GM12878 (cell line): ENCODE results near the gene FOXF1. TPM values are rescaled to one million over a fixed set of nuclear protein-coding genes. Genes with fewer than 3 reads are reported as not detected.

Experiments used
- ATAC-seq: fragments of 200-7000 bp; cut with Tn5 transposase; 3 replicates; pipeline ENCODE4 v1.9.1; 2020; ENCODE audit warnings: mild to moderate bottlenecking, moderate library complexity
- BruUV-seq: library from RNA; stranded (reverse); fragments of 400-500 nt; replicated peaks from 2 replicates; lab custom pipeline; 2021; lab: Mats Ljungman, UMichigan
- CTCF ChIA-PET: fragments of 300-600 bp; sonication (Branson Sonifier 250); formaldehyde crosslinking; extraction: SDS; loops from one replicate; lab custom pipeline; 2021; ENCODE audit warnings: inconsistent platforms; lab: Yijun Ruan, JAX
- POLR2A ChIA-PET: fragments of 350-600 bp; formaldehyde crosslinking; extraction: SDS; loops from one replicate; lab custom pipeline; 2021; ENCODE audit warnings: inconsistent platforms; lab: Charles Lee
- RAD21 ChIA-PET: fragments of 300-600 bp; sonication (Branson Sonifier 250); formaldehyde crosslinking; loops from one replicate; lab custom pipeline; 2023; ENCODE audit warnings: antibody characterized with exemption; ENCODE audit not compliant: unreplicated experiment; lab: Charles Lee
- SMC1A ChIA-PET: fragments of 300-600 bp; sonication (Branson Sonifier 250); formaldehyde crosslinking; loops from one replicate; lab custom pipeline; 2023; ENCODE audit not compliant: unreplicated experiment, uncharacterized antibody; lab: Charles Lee
- DNase-seq: peaks from one replicate; pipeline ENCODE4 v3.0.0-alpha.2; 2011; ENCODE audit warnings: low read depth, low spot score
- FAIRE-seq: peaks from 3 replicates; lab custom pipeline; 2011; peaks lifted over from hg19 to GRCh38; lab: Jason Lieb, UNC
- H2AFZ ChIP-seq: 2 replicates; pipeline ENCODE4 v1.6.0; 2011; ENCODE audit warnings: low read depth, low read length, control low read depth; ENCODE audit not compliant: control insufficient read depth
- H3K27ac ChIP-seq: 2 replicates; pipeline ENCODE4 v1.5.1; 2011; ENCODE audit warnings: control low read depth; ENCODE audit not compliant: control insufficient read depth, insufficient read depth
- H3K27me3 ChIP-seq, 2 experiments: replicated peaks in 1 of 2; 2 replicates each; pipeline versions ENCODE4 v1.6.0 to v1.6.1; 2011; ENCODE audit warnings: low read length in 1 of 2; ENCODE audit not compliant: control insufficient read depth in 2 of 2, insufficient read depth in 2 of 2
- H3K36me3 ChIP-seq, 2 experiments: 2 replicates each; pipeline ENCODE4 v1.5.1; 2011; ENCODE audit warnings: low read length in 1 of 2; ENCODE audit not compliant: control insufficient read depth in 2 of 2, insufficient read depth in 2 of 2
- H3K4me1 ChIP-seq: 2 replicates; pipeline ENCODE4 v1.6.1; 2011; ENCODE audit warnings: mild to moderate bottlenecking, low read length, moderate library complexity, mixed read lengths; ENCODE audit not compliant: control insufficient read depth, insufficient read depth
- H3K4me2 ChIP-seq: 2 replicates; pipeline ENCODE4 v1.6.0; 2011; ENCODE audit warnings: control low read depth; ENCODE audit not compliant: control insufficient read depth, insufficient read depth
- H3K4me3 ChIP-seq: fragments of 200-600 bp; sonication (generic); 2 replicates; pipeline ENCODE4 v1.5.1; 2016
- H3K79me2 ChIP-seq: 2 replicates; pipeline ENCODE4 v1.6.0; 2011; ENCODE audit warnings: low read length; ENCODE audit not compliant: control insufficient read depth, insufficient read depth
- H3K9ac ChIP-seq: 2 replicates; pipeline ENCODE4 v1.8.0; 2011; ENCODE audit warnings: low read length, control low read depth, mixed read lengths; ENCODE audit not compliant: control insufficient read depth, insufficient read depth
- H3K9me3 ChIP-seq: replicated peaks from 3 replicates; pipeline ENCODE4 v1.5.1; 2011; ENCODE audit warnings: mild to moderate bottlenecking, low read length; ENCODE audit not compliant: control insufficient read depth, insufficient read depth
- H4K20me1 ChIP-seq: 2 replicates; pipeline ENCODE4 v1.6.0; 2011; ENCODE audit not compliant: control insufficient read depth, insufficient read depth
- ASH2L ChIP-seq: fragments of 300-600, 200-600 bp; sonication (generic); IDR thresholded peaks from 2 replicates; pipeline ENCODE4 v1.6.1; 2017; ENCODE audit warnings: low read depth, mild to moderate bottlenecking, borderline replicate concordance
- BHLHE40 ChIP-seq, 2 experiments: fragments of 450-650 bp in 1 of 2; IDR thresholded peaks; 2 replicates each; pipeline ENCODE4 v1.6.1; 2011 to 2017; ENCODE audit warnings: low read depth in 2 of 2, borderline replicate concordance in 1 of 2, improper control_type of control experiment in 1 of 2, low read length in 1 of 2, mild to moderate bottlenecking in 1 of 2
- CREM ChIP-seq: IDR thresholded peaks from 2 replicates; pipeline ENCODE4 v1.6.1; 2014; ENCODE audit warnings: antibody characterized with exemption, low read depth
- GATAD2B ChIP-seq: fragments of 450-650 bp; conservative IDR thresholded peaks from 2 replicates; pipeline ENCODE4 v1.6.1; 2017; ENCODE audit warnings: low read depth, mild to moderate bottlenecking, moderate library complexity
- JUND ChIP-seq: IDR thresholded peaks from 2 replicates; pipeline ENCODE4 v1.6.1; 2012; ENCODE audit warnings: low read depth, mild to moderate bottlenecking, low read length, improper control_type of control experiment, moderate library complexity
- MTA2 ChIP-seq: fragments of 450-650 bp; IDR thresholded peaks from 2 replicates; pipeline ENCODE4 v1.6.1; 2016; ENCODE audit warnings: low read depth, mild to moderate bottlenecking, moderate library complexity
- RAD21 ChIP-seq: IDR thresholded peaks from 2 replicates; pipeline ENCODE4 v1.6.1; 2011; ENCODE audit warnings: mild to moderate bottlenecking, low read depth, low read length, moderate library complexity; ENCODE audit not compliant: insufficient read depth
- SIX5 ChIP-seq: IDR thresholded peaks from 2 replicates; pipeline ENCODE4 v1.6.1; 2011; ENCODE audit warnings: mild to moderate bottlenecking, low read depth, low read length, moderate library complexity; ENCODE audit not compliant: severe bottlenecking
- TCF3 ChIP-seq: IDR thresholded peaks from 2 replicates; pipeline ENCODE4 v1.6.1; 2012; ENCODE audit warnings: low read depth, mild to moderate bottlenecking, low read length, borderline replicate concordance; ENCODE audit not compliant: insufficient read depth
- ZNF24 ChIP-seq: fragments of 450-650 bp; IDR thresholded peaks from 2 replicates; pipeline ENCODE4 v1.6.1; 2017; ENCODE audit warnings: antibody characterized with exemption, mild to moderate bottlenecking
- WGBS: methylation state at CpG from one replicate; pipeline ENCODE4 v1.1.6; 2016; ENCODE audit warnings: low lambda C conversion rate; ENCODE audit not compliant: insufficient replicate concordance, insufficient coverage; ENCODE audit errors: missing lambda C conversion rate; 5-methylcytosine and 5-hydroxymethylcytosine counted together
- in situ Hi-C: fragments of 300-500 bp; cut with MboI; formaldehyde crosslinking; loops from 9 replicates; pipeline ENCODE4 v1.14.3; 2018; ENCODE audit warnings: mixed read lengths
- intact Hi-C: fragments of 100-400 bp; cut with micrococcal nuclease; formaldehyde crosslinking; loops from one replicate; pipeline ENCODE4 v1.14.2; 2022; ENCODE audit not compliant: unreplicated experiment
- polyA plus RNA-seq, 11 experiments: library from polyadenylated mRNA; depleted of rRNA in 4 of 11; unstranded in 6 of 11; stranded (reverse) in 5 of 11; fragments of >200 nt; fragmentation: Nextera tagmentation in 4 of 11; fragmentation: Illumina TruSeq in 1 of 11; extraction: Ambion mirVana in 4 of 11; extraction: Trizol in 1 of 11; gene quantifications; 1 replicate in 1 of 11; 2 replicates in 10 of 11; pipeline versions ENCODE4 v1.2.1 to v1.2.3, GENCODE V29; 2011 to 2016; ENCODE audit warnings: inconsistent platforms in 2 of 11, missing spikeins in 2 of 11, low read depth in 1 of 11
- total RNA-seq, 4 experiments: library from RNA; depleted of rRNA in 3 of 4; stranded (reverse); fragments of >200 nt in 3 of 4; fragmentation: Illumina TruSeq in 1 of 4; extraction: Trizol in 1 of 4; gene quantifications; 2 replicates each; pipeline versions ENCODE4 v1.2.1 to v1.2.3, GENCODE V29; 2013 to 2021
- TF ChIP-seq, protein P1 (sequence below): fragments of 450-650 bp; formaldehyde crosslinking; IDR thresholded peaks from 2 replicates; pipeline ENCODE4 v1.4.0; 2022; ENCODE audit warnings: mild to moderate bottlenecking, moderate library complexity
- TF ChIP-seq, protein P2 (sequence below): IDR thresholded peaks from 2 replicates; pipeline ENCODE4 v1.6.1; 2012; ENCODE audit warnings: mild to moderate bottlenecking, low read depth, low read length

FOXF1 gene
- total and polyA plus RNA-seq, 10 of the 15 experiments (the other 5 are each of a cell fraction or from before 2014, with no cell fraction given), result 0.01 TPM; not detected in 9

DNA sequence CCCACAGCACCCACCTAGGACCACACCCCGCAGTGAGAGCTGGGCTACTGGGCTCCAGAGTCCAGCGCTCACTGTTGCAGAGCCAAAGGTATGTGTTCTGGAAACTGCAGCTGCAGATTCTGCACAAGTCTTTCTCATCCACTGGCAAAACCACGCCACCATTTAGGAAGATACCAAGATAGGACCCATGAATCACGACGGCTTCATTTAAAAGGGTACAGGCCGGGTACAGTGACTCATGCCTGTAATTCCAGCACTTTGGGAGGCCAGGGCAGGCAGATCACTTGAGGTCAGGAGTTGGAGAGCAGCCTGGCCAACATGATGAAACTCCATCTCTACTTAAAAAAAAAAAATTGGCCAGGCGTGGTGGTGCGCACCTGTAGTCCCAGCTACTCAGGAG, 18.8 kb downstream of the FOXF1 start:
- WGBS, result 90% methylated on average over 8 of the region's 8 CpGs

DNA sequence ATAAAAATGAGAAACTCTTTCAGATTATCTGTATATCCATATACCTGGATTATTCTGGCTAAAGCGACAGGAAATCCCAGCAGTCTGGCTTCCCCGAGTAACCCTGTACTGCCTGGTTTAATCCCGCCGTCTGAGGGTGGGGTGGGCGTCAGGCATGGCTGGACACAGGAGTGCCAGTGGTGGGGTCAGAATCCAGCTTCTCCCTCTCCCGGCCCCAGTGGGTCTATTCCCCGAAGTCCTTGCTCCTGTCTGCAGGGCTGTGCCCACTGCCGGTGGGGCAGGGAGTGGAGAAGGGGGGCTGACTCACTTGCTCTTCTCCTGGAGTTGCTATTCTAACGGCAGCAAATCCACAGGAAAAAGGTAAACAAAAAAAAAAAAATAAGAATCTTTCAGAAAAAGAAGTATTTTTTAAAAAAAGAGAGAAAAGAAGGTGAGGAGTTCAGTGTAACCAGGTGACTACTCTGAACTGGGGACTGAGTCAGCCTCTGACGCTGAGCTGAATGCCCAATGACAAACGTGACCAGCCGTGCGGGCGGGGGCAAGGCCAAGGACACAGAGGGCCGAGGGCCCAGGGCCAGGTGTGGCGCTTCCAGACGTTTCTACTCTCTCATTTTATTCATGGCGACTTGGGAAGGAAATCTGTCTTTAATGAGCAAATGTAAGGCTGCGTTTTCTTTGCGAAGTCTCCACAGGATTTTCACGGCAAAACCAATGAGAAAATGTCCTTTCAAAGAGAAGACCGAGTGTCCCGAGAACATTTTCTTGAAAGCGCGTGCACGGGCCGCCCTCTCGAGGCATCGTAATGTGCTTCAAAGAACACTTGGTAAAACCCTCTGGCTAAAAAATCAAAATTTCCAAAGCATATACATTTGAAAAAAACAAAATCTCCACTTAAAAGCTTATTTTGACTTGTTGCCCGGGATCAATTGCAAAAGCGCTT, 20.2 kb downstream of the FOXF1 start:
- no peak overlapping the region for H3K4me3 ChIP-seq
- H3K9ac ChIP-seq, result no peak overlapping the region
- H3K4me1 ChIP-seq, result no peaks in the 10 kb centered on the region
- H2AFZ ChIP-seq, result no peak overlapping the region
- POLR2A ChIA-PET, result no interaction called here
- DNase-seq (no peak), ATAC-seq (no peak), FAIRE-seq (no peak)
- RAD21 ChIA-PET, result no interaction called here
- BruUV-seq, result no TSS peak
- H3K4me2 ChIP-seq, result no peak overlapping the region
- H3K9me3 ChIP-seq, result no peaks in the 10 kb centered on the region
- in situ Hi-C loops, result no loop called here
- CTCF ChIA-PET, result interaction anchor here (0.6 kb wide), 1 partner anchor 1372 kb away, joined by 3 read pairs; no protein-coding TSS in a partner anchor
- no peaks in the 10 kb centered on the region; a peak in 1 of 4 replicates for H3K36me3 ChIP-seq
- H3K79me2 ChIP-seq, result no peaks in the 10 kb centered on the region
- intact Hi-C loops, result no loop called here
- H3K27me3 ChIP-seq, result no peaks in the 10 kb centered on the region
- H3K27ac ChIP-seq, result no peak overlapping the region
- 93% methylated on average over 31 of the region's 31 CpGs for WGBS
- H4K20me1 ChIP-seq, result no peaks in the 10 kb centered on the region; the same call in 1 of the 2 replicates
- SMC1A ChIA-PET, result no interaction called here
- TF ChIP-seq, protein P1, sequence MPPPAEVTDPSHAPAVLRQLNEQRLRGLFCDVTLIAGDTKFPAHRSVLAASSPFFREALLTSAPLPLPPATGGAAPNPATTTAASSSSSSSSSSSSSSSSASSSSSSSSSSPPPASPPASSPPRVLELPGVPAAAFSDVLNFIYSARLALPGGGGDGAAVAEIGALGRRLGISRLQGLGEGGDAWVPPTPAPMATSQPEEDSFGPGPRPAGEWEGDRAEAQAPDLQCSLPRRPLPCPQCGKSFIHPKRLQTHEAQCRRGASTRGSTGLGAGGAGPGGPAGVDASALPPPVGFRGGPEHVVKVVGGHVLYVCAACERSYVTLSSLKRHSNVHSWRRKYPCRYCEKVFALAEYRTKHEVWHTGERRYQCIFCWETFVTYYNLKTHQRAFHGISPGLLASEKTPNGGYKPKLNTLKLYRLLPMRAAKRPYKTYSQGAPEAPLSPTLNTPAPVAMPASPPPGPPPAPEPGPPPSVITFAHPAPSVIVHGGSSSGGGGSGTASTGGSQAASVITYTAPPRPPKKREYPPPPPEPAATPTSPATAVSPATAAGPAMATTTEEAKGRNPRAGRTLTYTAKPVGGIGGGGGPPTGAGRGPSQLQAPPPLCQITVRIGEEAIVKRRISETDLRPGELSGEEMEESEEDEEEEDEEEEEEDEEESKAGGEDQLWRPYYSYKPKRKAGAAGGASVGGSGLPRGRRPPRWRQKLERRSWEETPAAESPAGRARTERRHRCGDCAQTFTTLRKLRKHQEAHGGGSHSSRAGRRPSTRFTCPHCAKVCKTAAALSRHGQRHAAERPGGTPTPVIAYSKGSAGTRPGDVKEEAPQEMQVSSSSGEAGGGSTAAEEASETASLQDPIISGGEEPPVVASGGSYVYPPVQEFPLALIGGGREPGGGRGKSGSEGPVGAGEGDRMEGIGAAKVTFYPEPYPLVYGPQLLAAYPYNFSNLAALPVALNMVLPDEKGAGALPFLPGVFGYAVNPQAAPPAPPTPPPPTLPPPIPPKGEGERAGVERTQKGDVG (CRISPR knock-in tag), result no peak
- TF ChIP-seq, protein P2, sequence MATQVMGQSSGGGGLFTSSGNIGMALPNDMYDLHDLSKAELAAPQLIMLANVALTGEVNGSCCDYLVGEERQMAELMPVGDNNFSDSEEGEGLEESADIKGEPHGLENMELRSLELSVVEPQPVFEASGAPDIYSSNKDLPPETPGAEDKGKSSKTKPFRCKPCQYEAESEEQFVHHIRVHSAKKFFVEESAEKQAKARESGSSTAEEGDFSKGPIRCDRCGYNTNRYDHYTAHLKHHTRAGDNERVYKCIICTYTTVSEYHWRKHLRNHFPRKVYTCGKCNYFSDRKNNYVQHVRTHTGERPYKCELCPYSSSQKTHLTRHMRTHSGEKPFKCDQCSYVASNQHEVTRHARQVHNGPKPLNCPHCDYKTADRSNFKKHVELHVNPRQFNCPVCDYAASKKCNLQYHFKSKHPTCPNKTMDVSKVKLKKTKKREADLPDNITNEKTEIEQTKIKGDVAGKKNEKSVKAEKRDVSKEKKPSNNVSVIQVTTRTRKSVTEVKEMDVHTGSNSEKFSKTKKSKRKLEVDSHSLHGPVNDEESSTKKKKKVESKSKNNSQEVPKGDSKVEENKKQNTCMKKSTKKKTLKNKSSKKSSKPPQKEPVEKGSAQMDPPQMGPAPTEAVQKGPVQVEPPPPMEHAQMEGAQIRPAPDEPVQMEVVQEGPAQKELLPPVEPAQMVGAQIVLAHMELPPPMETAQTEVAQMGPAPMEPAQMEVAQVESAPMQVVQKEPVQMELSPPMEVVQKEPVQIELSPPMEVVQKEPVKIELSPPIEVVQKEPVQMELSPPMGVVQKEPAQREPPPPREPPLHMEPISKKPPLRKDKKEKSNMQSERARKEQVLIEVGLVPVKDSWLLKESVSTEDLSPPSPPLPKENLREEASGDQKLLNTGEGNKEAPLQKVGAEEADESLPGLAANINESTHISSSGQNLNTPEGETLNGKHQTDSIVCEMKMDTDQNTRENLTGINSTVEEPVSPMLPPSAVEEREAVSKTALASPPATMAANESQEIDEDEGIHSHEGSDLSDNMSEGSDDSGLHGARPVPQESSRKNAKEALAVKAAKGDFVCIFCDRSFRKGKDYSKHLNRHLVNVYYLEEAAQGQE, result no peak
- no peak for TF ChIP-seq ZNF24
- TF ChIP-seq BHLHE40 (IDR thresholded peaks at IDR 0.05; ENCODE audit: borderline replicate concordance in 1 of 2, low read depth in 2 of 2, low read length in 1 of 2), result no peak

More for the DNA sequence above, 18.8 kb downstream of the FOXF1 start:
- H3K4me1 ChIP-seq, result no peaks in the 10 kb centered on the region
- H3K27ac ChIP-seq, result no peak overlapping the region
- SMC1A ChIA-PET, result no interaction called here
- RAD21 ChIA-PET, result no interaction called here
- ATAC-seq (no peak), DNase-seq (no peak), FAIRE-seq (no peak)
- H2AFZ ChIP-seq, result no peak overlapping the region
- no peaks in the 10 kb centered on the region for H3K9me3 ChIP-seq
- H3K9ac ChIP-seq, result no peak overlapping the region
- intact Hi-C loops, result no loop called here
- no TSS peak for BruUV-seq
- CTCF ChIA-PET, result interaction anchor here (2.3 kb wide), 1 partner anchor 11 kb away, joined by 10 read pairs; no protein-coding TSS in a partner anchor
- H3K36me3 ChIP-seq, result no peaks in the 10 kb centered on the region; a peak in 1 of 4 replicates
- POLR2A ChIA-PET, result no interaction called here
- TF ChIP-seq TCF3 (no peak), GATAD2B (no peak), JUND (no peak), ASH2L (no peak), SIX5 (no peak), MTA2 (no peak), RAD21 (no peak), CREM (no peak)
- TF ChIP-seq, all 136 proteins: peak for 0
- Histone ChIP-seq H3K79me2 (no peaks in the 10 kb centered on the region), H3K4me3 (no peak overlapping the region), H3K27me3 (no peaks in the 10 kb centered on the region), H4K20me1 (no peaks in the 10 kb centered on the region; the same call in 1 of the 2 replicates), H3K4me2 (no peak overlapping the region)
- in situ Hi-C loops, result no loop called here
